IMR-90 (cell line): ENCODE results near the gene VDR.

Source experiments
- POLR2A ChIP-seq: IDR thresholded peaks from 2 replicates; pipeline ENCODE4 v1.6.1; 2012; ENCODE audit warnings: mild to moderate bottlenecking, low read depth, low read length
- TF ChIP-seq, protein P1 (sequence below): conservative IDR thresholded peaks from 2 replicates; pipeline ENCODE4 v1.5.1; 2012; ENCODE audit warnings: mild to moderate bottlenecking, low read depth, low read length, improper control_type of control experiment

DNA sequence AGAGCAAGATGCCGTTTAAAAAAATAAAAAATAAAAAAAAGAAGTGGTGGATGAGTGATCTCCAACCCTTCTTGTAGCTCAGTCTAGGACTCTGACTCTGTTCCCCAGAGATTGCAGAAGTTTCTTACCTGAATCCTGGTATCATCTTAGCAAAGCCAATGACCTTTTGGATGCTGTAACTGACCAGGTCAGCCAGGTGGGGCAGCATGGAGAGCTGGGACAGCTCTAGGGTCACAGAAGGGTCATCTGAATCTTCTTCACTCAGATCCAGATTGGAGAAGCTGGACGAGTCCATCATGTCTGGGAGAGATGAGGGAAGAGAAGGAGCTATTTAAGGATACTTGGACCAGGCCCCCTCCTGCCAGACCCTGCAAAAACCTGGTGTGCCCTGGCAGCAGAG is 49.3 kb downstream of the VDR start:
- TF ChIP-seq, protein P1, sequence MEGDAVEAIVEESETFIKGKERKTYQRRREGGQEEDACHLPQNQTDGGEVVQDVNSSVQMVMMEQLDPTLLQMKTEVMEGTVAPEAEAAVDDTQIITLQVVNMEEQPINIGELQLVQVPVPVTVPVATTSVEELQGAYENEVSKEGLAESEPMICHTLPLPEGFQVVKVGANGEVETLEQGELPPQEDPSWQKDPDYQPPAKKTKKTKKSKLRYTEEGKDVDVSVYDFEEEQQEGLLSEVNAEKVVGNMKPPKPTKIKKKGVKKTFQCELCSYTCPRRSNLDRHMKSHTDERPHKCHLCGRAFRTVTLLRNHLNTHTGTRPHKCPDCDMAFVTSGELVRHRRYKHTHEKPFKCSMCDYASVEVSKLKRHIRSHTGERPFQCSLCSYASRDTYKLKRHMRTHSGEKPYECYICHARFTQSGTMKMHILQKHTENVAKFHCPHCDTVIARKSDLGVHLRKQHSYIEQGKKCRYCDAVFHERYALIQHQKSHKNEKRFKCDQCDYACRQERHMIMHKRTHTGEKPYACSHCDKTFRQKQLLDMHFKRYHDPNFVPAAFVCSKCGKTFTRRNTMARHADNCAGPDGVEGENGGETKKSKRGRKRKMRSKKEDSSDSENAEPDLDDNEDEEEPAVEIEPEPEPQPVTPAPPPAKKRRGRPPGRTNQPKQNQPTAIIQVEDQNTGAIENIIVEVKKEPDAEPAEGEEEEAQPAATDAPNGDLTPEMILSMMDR = no peak
- no peak for TF ChIP-seq POLR2A
